ENCODE results near the gene MYOZ2.

GRCh38 chr4:119116925-119117900 is 18.4 kb upstream of the MYOZ2 start:
- TF ChIP-seq CTCF (IDR thresholded peaks at IDR 0.05; ENCODE audit: low read depth, low read length), result no peak
- TF ChIP-seq POLR2A (IDR thresholded peaks at IDR 0.05; ENCODE audit: extremely low read depth, insufficient read length), result no peak
- TF ChIP-seq MAX (IDR thresholded peaks at IDR 0.05; ENCODE audit: low read depth, low read length), result no peak
